HG02885 (cell line): ENCODE data around the gene COL5A2.

Experiments used
- ATAC-seq: cut with Tn5 transposase; IDR thresholded peaks from one replicate; pipeline ENCODE4 v1.9.1; 2021; ENCODE audit warnings: mild to moderate bottlenecking; ENCODE audit not compliant: unreplicated experiment, poor library complexity

Gene COL5A2

GRCh38 chr2:189060096-189060642 is 119.4 kb downstream of the COL5A2 start:
- ATAC-seq = no peak

DNA sequence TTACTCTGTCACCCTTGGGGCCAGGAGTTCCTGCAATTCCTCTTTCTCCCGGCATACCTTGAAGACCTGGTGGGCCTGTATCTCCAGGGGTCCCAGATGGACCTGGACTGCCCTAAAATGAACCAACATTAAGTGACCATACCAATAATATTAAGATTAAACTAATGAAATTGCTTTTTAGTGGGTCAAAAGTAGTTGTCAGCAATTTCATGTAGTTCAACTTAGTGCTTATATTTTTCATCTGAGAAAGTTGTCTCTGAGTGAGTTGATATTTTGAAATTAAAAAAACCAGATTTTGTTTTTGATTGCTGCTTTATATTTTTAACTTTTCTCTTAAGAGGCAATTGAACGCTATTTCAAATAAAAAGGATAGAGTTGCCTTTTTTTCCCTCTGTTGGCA is 122.2 kb downstream of the COL5A2 start:
- ATAC-seq = no peak

- ATAC-seq = no peak
Measured at GRCh38 chr2:189056200-189057106, 123.1 kb downstream of the COL5A2 start.

DNA sequence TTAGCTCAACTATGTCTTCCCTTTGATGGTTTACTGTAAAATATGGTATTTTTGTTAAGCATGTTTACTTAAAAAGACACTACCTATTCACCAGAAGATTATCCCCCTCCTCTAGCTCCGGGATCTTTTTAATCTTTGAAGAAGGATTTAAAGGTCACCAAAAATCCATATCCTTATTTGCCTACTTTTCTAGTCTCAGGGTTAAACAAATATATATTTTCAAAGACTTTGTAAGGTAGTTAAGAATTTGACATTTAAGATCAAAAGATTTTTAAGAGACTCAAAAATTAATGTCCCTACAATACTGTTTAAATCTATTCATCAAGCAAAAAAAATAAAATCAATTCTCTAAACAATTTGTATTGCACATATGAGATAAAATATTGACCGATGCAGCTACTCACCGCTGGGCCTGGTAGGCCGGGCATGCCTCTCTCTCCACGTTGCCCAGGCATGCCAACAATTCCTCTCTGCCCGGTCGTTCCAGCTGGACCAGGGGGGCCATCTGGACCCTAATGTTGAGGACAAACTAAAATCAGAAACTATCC is 129.3 kb downstream of the COL5A2 start:
- ATAC-seq = no peak

- no peak for ATAC-seq
Measured at GRCh38 chr2:189049709-189050164, 129.8 kb downstream of the COL5A2 start.

GRCh38 chr2:189048189-189048588 is 131.4 kb downstream of the COL5A2 start:
- ATAC-seq = no peak

GRCh38 chr2:189047171-189047888 is 132.2 kb downstream of the COL5A2 start:
- ATAC-seq = no peak

- no peak for ATAC-seq
Measured at GRCh38 chr2:189046320-189046719, 133.2 kb downstream of the COL5A2 start.

DNA sequence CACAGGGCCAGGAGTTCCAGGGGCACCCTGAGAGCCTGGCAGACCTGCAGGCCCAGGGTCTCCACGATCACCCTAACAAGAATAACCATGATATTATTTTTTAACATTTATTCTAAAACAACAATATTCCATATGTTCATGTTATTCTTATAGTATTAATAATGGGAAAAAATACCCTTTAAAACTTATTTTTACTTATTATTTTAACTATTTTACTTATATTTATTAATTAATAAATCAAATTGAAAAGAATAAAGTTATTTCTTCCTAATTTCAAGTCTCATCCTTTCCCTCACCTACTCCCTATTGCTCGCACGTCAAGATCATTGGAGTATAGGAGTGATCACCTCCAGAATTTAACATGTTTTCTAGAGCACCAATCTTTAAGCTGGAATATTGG is 133.7 kb downstream of the COL5A2 start:
- ATAC-seq = no peak

GRCh38 chr2:189037518-189037917 is 142.0 kb downstream of the COL5A2 start:
- no peak for ATAC-seq

- ATAC-seq = no peak
Measured at GRCh38 chr2:189024901-189025618, 154.5 kb downstream of the COL5A2 start.

DNA sequence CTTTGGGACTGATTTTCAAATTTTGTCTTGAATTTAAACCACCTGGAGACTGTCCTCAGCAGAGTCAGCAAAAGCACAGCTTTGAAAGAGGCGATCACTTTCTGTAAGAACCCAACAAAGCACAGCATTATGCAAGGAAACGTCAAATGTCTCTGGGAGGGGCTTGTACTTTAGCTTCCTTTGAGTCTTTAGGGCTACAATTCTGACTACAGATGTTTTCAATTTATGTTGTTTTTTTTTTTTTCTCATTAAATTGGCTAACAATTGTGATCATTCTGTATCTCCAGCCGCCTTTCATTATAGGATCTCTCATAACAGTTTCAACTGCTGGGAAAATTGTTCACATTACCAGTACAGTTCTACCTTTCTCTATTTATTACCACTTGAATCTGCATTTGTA is 157.1 kb downstream of the COL5A2 start:
- ATAC-seq = no peak

GRCh38 chr2:189022053-189022481 is 157.5 kb downstream of the COL5A2 start:
- no peak for ATAC-seq

DNA sequence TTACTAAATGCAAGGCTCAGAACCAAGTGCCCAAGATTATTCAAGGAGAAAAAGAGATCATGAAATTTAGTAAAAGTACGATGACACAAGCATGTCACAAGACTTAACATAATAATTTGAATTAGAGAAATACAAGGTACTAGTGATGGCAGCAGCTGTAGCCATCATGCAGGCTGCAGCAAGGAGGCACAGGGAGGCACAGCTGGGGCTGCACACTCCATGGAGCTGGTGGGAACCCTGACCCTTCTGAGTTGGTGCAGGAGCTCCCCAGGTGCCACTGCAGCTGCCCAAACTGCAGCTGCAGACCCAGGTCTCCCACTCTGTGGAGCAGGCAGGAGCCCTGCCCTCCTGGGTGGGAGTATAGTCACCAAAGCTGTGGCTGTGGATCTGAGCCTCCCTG is 159.4 kb downstream of the COL5A2 start:
- no peak for ATAC-seq

GRCh38 chr2:189018631-189019030 is 160.9 kb downstream of the COL5A2 start:
- ATAC-seq = no peak

DNA sequence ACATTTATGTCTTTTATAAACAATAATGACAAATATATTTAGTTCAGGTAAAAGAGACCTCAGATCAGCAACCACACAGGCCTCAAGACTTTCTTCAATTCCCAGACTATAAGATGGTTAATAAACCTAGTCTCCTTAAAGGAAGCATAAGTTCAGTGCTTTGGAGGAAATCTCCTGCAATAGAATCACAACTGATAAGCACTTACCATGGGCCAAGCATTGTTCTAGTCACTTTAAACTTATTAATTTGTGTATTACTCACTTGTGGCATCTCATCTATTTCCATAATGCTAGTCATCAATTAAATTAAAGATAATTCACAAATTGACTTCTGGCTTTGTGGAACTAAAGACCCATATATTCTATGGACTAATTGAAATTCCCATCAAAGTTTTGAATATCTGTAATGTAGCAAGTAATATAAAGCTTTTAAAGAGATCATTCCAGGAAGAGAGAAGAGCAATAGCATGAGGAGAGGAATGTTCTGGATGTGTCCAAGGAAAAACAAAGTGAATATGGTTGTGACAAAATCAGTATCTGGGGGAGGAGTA is 163.2 kb downstream of the COL5A2 start:
- ATAC-seq = no peak

DNA sequence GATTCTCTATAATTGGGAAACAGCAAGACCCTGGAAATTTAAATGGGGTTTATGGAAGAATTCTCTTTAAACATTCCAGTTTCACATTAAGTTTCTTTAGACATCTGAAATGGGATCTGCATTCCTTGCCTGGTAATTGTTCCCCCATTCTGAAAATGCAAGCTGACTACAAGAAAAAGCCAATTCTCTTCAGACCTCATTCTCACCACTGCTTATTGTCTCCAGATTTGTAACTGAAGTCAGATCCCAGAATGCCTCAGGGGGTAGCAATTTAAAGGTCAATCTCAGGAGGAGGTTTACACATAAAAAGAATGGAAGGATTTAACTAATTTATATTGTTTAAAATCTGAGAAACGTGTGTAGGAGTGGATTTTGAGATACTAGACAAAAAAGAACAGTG is 164.2 kb downstream of the COL5A2 start:
- ATAC-seq = no peak

DNA sequence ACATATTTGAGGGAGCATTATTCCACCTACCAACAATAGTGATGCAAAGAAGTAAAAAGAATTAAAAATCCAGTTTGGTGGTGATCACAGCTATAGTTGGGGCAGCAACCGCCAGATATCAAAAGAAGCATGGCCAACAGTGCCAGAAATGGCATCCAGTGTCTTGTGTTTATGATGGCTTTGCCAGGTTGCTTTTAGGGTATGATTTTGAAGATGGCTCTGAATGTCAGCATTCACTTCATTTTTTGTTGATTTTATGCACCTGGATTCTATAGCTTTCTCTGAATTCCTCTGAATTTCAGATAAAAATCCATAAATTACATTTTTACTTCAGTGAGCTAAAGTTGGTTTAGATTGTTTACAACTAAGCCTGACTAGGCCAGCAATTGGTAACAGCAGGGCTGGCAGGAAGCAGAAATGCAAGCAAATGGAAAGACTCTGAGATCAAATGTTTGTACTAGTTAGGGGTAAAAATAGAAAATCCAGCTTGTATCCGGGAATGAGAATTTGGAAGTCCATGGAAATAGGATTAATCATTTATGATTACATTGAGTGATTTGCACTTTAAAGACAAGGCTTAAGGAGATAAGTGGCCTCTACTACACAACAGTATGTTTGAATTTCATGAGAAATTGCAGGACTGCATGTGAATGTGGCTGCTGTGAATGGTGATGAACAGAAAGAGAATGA is 165.0 kb downstream of the COL5A2 start:
- no peak for ATAC-seq

DNA sequence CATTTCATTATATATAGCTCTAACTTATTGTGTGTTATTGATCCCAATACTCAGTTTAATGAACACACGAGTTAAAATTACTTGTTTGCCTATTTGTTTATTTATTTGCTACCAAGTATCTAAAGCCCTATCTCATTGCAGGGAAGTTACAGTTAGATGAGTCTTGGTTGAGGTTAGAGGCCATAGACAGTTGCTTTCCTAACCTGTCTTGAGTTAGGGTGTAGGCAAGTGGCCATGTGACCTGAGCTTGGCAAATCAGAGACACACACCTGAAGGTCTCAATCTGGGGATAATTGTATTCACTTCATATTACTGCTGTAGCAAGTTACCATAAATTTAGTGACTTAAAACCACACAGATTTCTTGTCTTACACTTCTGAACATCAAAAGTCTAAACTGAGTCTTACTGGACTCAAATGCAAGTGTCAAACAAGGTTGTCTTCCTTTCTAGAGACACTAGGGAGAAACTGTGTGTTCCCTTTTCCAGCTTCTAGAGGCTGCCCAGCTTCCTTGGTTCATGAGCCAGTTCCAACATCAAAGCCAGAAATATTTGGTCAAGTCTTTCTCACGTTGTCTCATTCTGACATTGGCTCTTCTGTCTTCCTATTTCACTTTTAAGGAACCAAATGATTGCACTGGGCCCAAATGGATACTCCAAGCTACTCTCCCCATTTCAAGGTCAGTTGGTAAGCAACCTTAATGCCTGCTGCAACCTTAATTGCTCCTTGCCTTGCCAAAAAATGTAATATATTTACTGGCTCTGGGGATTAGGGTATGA is 165.7 kb downstream of the COL5A2 start:
- no peak for ATAC-seq
